Forelimb muscle (tissue), 1 donor: ENCODE data around the gene SMIM7. TPM values are rescaled to one million over a fixed set of nuclear protein-coding genes. Genes with fewer than 3 reads are reported as not detected.

Experiments
- DNase-seq: peaks from one replicate; pipeline ENCODE4 v3.0.0-alpha.2; 2013; ENCODE audit warnings: low read depth
- polyA plus RNA-seq: library from polyadenylated mRNA; unstranded; fragments of 120-200 nt; gene quantifications from one replicate; pipeline ENCODE4 v1.2.1, GENCODE V29; 2013; ENCODE audit not compliant: insufficient read length

The SMIM7 gene
- polyA plus RNA-seq, 1 donor: 46.3 TPM

GRCh38 chr19:16621165-16621800 is 38.7 kb downstream of the SMIM7 start:
- no peak for DNase-seq

DNA sequence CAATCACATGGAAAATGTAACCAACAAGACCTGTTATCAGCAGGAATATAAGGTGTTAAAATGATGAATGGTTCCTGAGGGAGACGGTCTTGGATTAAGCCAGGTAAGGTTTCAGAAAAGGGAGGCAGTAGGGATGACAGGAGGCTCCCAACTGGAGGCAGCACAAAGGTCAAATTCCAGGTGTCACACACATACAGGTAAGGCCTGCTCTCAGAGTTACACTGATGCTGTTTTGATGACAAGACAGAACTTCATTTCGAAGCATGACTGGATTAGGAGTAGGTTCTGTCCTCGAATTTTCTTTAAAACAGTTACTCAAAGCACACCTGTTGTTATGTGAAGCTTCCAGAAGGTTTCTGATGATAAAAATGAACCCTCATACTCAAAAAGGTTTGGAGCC is 39.4 kb downstream of the SMIM7 start:
- no peak for DNase-seq

GRCh38 chr19:16620018-16620417 is 39.9 kb downstream of the SMIM7 start:
- DNase-seq: no peak

DNA sequence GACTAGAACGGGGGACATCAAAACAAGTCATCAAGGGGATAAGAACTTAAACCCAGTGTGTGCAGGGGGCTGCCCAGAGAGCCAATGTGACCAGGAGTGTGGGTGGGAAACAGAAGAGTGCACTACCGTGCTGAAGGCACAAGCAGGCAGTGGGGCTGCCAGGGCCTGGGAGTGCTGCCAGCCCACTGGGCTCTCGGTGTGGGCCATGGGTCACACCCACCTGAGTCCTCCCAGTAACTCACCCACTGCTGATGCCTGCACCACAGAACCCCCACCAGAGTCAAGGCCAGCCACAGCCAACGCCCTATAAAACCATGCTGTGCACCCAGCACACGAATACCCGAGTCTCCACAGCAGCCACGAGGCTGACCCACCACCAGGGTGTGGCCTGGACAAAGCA is 40.5 kb downstream of the SMIM7 start:
- DNase-seq: no peak

GRCh38 chr19:16618248-16618647 is 41.7 kb downstream of the SMIM7 start:
- DNase-seq: no peak

- DNase-seq: no peak
Measured at GRCh38 chr19:16615808-16616207, 44.1 kb downstream of the SMIM7 start.

GRCh38 chr19:16614941-16615340 is 45.0 kb downstream of the SMIM7 start:
- no peak for DNase-seq

- DNase-seq: no peak
Measured at GRCh38 chr19:16613841-16614240, 46.1 kb downstream of the SMIM7 start.

GRCh38 chr19:16612636-16613035 is 47.3 kb downstream of the SMIM7 start:
- DNase-seq: no peak

DNA sequence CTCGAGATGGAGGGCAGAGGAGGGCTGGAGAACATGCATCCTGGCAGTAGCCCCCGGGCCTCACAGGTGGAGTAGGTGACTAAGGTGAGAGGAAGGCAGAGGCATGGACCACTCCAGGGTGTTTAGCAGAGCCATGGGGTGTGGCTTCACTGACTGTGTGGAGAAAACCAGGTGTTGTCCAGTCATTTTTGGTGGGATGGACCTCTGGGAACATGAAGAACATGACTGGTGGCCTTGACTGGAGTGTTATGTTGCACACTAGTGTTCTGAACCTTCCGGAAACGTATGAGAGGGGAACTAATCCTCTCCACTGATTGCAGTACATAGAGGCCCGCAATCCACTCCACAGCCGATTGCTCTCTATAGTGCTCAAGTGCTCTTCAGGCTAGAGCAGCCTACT is 48.8 kb downstream of the SMIM7 start:
- DNase-seq: no peak

GRCh38 chr19:16609511-16610200 is 50.3 kb downstream of the SMIM7 start:
- no peak for DNase-seq

DNA sequence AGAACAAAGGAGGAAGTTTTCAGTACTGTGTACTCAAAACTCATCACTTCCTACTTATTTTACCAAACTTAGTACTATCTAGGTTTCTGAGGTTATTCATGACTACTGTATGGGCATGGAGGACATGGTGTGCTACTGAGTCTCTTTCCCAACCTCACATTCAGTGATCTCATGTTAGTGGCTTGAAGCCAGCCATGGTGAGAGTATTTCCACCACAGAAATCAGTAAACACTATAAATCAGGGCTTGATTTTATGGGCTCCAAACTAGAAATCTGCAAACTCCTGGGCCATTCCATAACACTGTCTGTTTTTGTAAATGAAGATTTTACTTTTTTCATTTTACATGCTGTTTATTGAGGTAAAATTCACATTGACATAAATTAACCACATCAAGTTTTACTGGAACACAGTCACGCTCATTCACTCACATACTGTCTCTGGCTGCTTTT is 51.6 kb downstream of the SMIM7 start:
- DNase-seq: no peak

GRCh38 chr19:16607819-16608218 is 52.1 kb downstream of the SMIM7 start:
- DNase-seq: no peak

DNA sequence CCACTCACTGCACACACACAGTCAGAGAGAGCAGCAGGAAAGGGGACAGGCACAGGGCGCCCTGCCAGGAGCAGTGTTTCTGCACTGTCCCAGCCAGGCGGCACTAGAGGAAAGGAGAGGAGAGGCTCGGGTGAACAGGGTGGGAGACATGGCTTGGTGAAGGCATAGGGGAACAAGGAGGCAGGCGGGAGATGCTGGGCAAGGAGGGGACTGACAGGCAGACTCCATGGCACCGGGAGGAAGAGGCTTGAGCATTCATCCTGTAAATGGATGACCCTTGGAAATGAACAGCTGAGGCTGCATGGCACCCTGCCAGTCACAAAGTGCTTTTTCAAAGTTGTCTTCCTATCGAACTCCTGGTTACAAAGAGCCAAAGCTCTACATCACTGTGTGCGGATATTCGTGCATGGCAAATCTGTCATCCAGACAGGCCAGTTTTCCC is 54.4 kb downstream of the SMIM7 start:
- no peak for DNase-seq

GRCh38 chr19:16605115-16605514 is 54.8 kb downstream of the SMIM7 start:
- DNase-seq: no peak

- DNase-seq: no peak
Measured at GRCh38 chr19:16604615-16605014, 55.3 kb downstream of the SMIM7 start.

- DNase-seq: no peak
Measured at GRCh38 chr19:16603090-16603489, 56.9 kb downstream of the SMIM7 start.

GRCh38 chr19:16601378-16602052 is 58.4 kb downstream of the SMIM7 start:
- no peak for DNase-seq

- DNase-seq: no peak
Measured at GRCh38 chr19:16600824-16601223, 59.1 kb downstream of the SMIM7 start.

DNA sequence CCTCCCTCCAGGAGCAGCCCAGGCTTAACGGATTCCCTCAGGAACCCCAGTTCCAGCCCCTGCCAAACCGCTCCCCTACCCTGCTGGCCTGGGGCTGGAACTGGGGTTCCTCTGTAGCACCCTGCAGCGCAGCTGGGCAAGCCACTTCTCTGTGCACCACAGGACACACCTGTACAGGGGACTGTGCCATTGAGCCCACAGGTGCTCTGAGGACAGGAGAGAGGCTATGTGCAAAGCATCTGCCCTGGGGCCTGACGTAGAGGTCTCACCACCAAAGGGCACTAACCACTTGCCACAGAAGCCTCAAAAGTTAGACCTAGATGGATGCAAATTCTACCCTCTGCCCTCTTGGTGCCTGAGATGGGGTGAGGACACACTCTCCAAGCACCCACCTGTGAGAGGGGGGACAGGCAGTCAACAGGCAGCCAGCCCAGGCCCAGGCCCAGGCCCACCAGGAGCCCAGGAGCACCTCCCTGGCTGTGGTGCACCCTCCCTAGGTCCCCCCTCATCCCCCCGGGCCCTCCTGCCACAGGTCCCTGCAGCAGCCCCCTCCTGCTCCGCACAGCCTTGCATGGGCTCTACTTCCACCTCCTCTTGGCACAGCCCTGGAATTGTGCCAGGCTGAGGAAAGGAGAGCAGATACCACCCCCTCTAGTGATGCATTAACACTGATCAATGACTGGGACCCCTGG is 60.1 kb downstream of the SMIM7 start:
- DNase-seq: no peak

GRCh38 chr19:16598848-16599247 is 61.1 kb downstream of the SMIM7 start:
- DNase-seq: no peak

DNA sequence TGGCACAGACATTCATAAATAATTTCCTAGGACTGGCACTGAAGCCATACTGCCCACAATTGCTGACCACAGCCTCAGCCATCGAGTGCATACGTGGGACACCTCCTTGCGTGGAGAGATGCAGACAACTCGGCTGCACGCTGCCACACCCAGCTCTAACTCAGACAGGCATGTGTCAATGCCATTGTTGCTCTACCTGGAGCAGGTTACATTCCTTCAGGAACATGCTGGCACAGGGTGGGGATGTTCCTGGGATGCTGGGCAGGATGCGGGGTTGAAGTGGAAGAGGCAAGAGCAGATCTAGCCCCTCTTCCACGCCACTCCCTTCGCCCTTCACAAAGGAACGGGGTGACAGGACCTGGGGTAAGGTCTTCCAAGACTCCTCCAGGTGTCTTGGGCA is 63.5 kb downstream of the SMIM7 start:
- no peak for DNase-seq
